Uterus (tissue), 2 donors: Measurements from ENCODE around the gene CHKA.

Experiments used
- CTCF ChIP-seq, 4 experiments: fragments of 200-600 bp in 2 of 4; fragments of 450-650 bp in 2 of 4; sonication (generic) in 2 of 4; IDR thresholded peaks; one replicate each; pipeline ENCODE4 v1.5.1; 2016 to 2019; ENCODE audit warnings: antibody characterized with exemption in 4 of 4, mild to moderate bottlenecking in 2 of 4, moderate library complexity in 1 of 4
- POLR2A ChIP-seq, 2 donors: fragments of 450-650 bp; IDR thresholded peaks; one replicate each; pipeline ENCODE4 v1.6.1; 2016; ENCODE audit warnings: antibody characterized with exemption in 2 of 2, mild to moderate bottlenecking in 1 of 2, moderate library complexity in 1 of 2

GRCh38 chr11:68012044-68012842 is 108.9 kb downstream of the CHKA start:
- no peak for TF ChIP-seq CTCF (IDR thresholded peaks at IDR 0.05)
- TF ChIP-seq POLR2A (IDR thresholded peaks at IDR 0.05): no peak
